NT2/D1 (cell line): ENCODE measurements around the gene PTPRK.

Experiments
- YY1 ChIP-seq: IDR thresholded peaks from 2 replicates; pipeline ENCODE4 v1.6.1; 2011; ENCODE audit not compliant: insufficient read length, insufficient read depth
- ZNF274 ChIP-seq: IDR thresholded peaks from 2 replicates; pipeline ENCODE4 v1.6.1; 2011; ENCODE audit warnings: mild to moderate bottlenecking, low read depth, low read length

- no peak for TF ChIP-seq YY1
- no peak for TF ChIP-seq ZNF274
Observed at GRCh38 chr6:128141932-128142331, 378.5 kb downstream of the PTPRK start.
